HCEC 1CT (cell line): Measurements from ENCODE around the gene L3MBTL2.
A peak's percentile ranks its signal among the peaks of the same experiment; 100 is the strongest.
"Not testable (repeated sequence)": the region's sequence is repeated elsewhere in the genome, so short reads cannot be mapped to it uniquely, and the experiment has no call there.

Experiments used
- DNase-seq: peaks from one replicate; pipeline ENCODE4 v3.0.0-alpha.2; 2017

L3MBTL2 gene

GRCh38 chr22:41242396-41243117 lies 37.4 kb downstream of the L3MBTL2 start:
- DNase-seq = no peak

GRCh38 chr22:41243361-41243760 lies 38.2 kb downstream of the L3MBTL2 start:
- no peak for DNase-seq

- DNase-seq = no peak
These were observed 40.9 kb downstream of the L3MBTL2 start for GRCh38 chr22:41245917-41246499.

GRCh38 chr22:41247703-41248102 lies 42.6 kb downstream of the L3MBTL2 start:
- no peak for DNase-seq

GRCh38 chr22:41248314-41248713 lies 43.2 kb downstream of the L3MBTL2 start:
- DNase-seq = no peak

GRCh38 chr22:41248758-41249157 lies 43.6 kb downstream of the L3MBTL2 start:
- DNase-seq = no peak

GRCh38 chr22:41249442-41249841 lies 44.3 kb downstream of the L3MBTL2 start:
- DNase-seq = no peak

GRCh38 chr22:41250127-41250526 lies 45.0 kb downstream of the L3MBTL2 start:
- no peak for DNase-seq

- no peak for DNase-seq
These were observed 47.3 kb downstream of the L3MBTL2 start for GRCh38 chr22:41252365-41252764.

- DNase-seq = no peak
These were observed 49.1 kb downstream of the L3MBTL2 start for GRCh38 chr22:41254230-41254629.

- DNase-seq = peak; percentile 79
These were observed 51.4 kb downstream of the L3MBTL2 start for GRCh38 chr22:41256254-41257253.

GRCh38 chr22:41257696-41258095 lies 52.6 kb downstream of the L3MBTL2 start:
- DNase-seq = no peak

- DNase-seq = not testable (repeated sequence)
These were observed 54.6 kb downstream of the L3MBTL2 start for GRCh38 chr22:41259756-41260155.

- no peak for DNase-seq
These were observed 55.8 kb downstream of the L3MBTL2 start for GRCh38 chr22:41260871-41261270.

- no peak for DNase-seq
These were observed 56.6 kb downstream of the L3MBTL2 start for GRCh38 chr22:41261541-41262249.

- DNase-seq = no peak
These were observed 57.2 kb downstream of the L3MBTL2 start for GRCh38 chr22:41262250-41262765.

GRCh38 chr22:41263704-41264103 lies 58.6 kb downstream of the L3MBTL2 start:
- DNase-seq = no peak

GRCh38 chr22:41264408-41264941 lies 59.4 kb downstream of the L3MBTL2 start:
- DNase-seq = no peak

GRCh38 chr22:41267958-41268357 lies 62.8 kb downstream of the L3MBTL2 start:
- DNase-seq = no peak

- no peak for DNase-seq
These were observed 66.7 kb downstream of the L3MBTL2 start for GRCh38 chr22:41271787-41272186.

GRCh38 chr22:41273128-41273527 lies 68.0 kb downstream of the L3MBTL2 start:
- DNase-seq = no peak

GRCh38 chr22:41274856-41275255 lies 69.7 kb downstream of the L3MBTL2 start:
- no peak for DNase-seq
